Spleen (tissue), 11 donors: ENCODE data around the gene RALBP1. TPM values are rescaled to one million over a fixed set of nuclear protein-coding genes. Genes with fewer than 3 reads are reported as not detected.

Experiments used
- DNase-seq: peaks from one replicate; pipeline ENCODE4 v3.0.0-alpha.2; 2020
- H3K27ac ChIP-seq, 8 donors: fragments of 200-600 bp; sonication (generic) in 7 of 8; 1 replicate in 4 of 8; 2 replicates in 4 of 8; pipeline versions ENCODE4 v1.5.0 to v1.8.0; 2016 to 2021; ENCODE audit warnings: inconsistent platforms in 4 of 8, mild to moderate bottlenecking in 4 of 8, moderate library complexity in 1 of 8
- H3K27me3 ChIP-seq, 7 donors: fragments of 200-600 bp; sonication (generic) in 6 of 7; replicated peaks in 1 of 7; 1 replicate in 4 of 7; 2 replicates in 3 of 7; pipeline versions ENCODE4 v1.5.0 to v1.8.0; 2016 to 2021; ENCODE audit warnings: inconsistent platforms in 3 of 7, mild to moderate bottlenecking in 1 of 7
- H3K36me3 ChIP-seq, 6 donors: fragments of 200-600 bp; sonication (generic) in 5 of 6; 1 replicate in 4 of 6; 2 replicates in 2 of 6; pipeline versions ENCODE4 v1.5.0 to v1.8.0; 2016 to 2021; ENCODE audit warnings: inconsistent platforms in 2 of 6
- H3K4me1 ChIP-seq, 6 donors: fragments of 200-600 bp; sonication (generic) in 5 of 6; 1 replicate in 3 of 6; 2 replicates in 3 of 6; pipeline versions ENCODE4 v1.5.0 to v1.8.0; 2016 to 2021; ENCODE audit warnings: inconsistent platforms in 3 of 6
- H3K4me3 ChIP-seq, 8 donors: fragments of 200-600 bp; sonication (generic) in 7 of 8; 1 replicate in 4 of 8; 2 replicates in 4 of 8; pipeline versions ENCODE4 v1.5.0 to v1.8.0; 2016 to 2021; ENCODE audit warnings: inconsistent platforms in 4 of 8, mild to moderate bottlenecking in 4 of 8, moderate library complexity in 2 of 8
- H3K9me3 ChIP-seq, 8 donors: fragments of 200-600 bp; sonication (generic) in 7 of 8; 1 replicate in 4 of 8; 2 replicates in 4 of 8; pipeline versions ENCODE4 v1.5.0 to v1.8.0; 2016 to 2021; ENCODE audit warnings: inconsistent platforms in 4 of 8
- POLR2A ChIP-seq, 3 donors: fragments of 450-650 bp; IDR thresholded peaks; one replicate each; pipeline ENCODE4 v1.5.1; 2017; ENCODE audit warnings: antibody characterized with exemption in 3 of 3, mild to moderate bottlenecking in 1 of 3
- POLR2AphosphoS5 ChIP-seq, 3 donors: sonication (generic); formaldehyde crosslinking; IDR thresholded peaks; one replicate each; pipeline ENCODE4 v1.5.1; 2017; ENCODE audit warnings: antibody characterized with exemption in 3 of 3
- WGBS, 5 donors: extraction: QIAGEN DNeasy Blood & Tissue Kit in 3 of 5; methylation state at CpG; one replicate each; pipeline versions ENCODE4 v1.1.5 to v1.1.7; 2013 to 2018; 5-methylcytosine and 5-hydroxymethylcytosine counted together
- intact Hi-C: fragments of 100-400 bp; cut with DNase I; formaldehyde crosslinking; loops from one replicate; pipeline ENCODE4 v1.15.0; 2023; ENCODE audit warnings: low total_unique reads
- polyA plus RNA-seq, 3 donors: library from polyadenylated mRNA; stranded (reverse); fragments of 200-250 nt; gene quantifications; one replicate each; pipeline ENCODE4 v1.2.1, GENCODE V29; 2013
- total RNA-seq, 7 donors: library from RNA; depleted of rRNA in 3 of 7; stranded (reverse); fragments of >200 nt in 3 of 7; fragmentation: NEBNext Ultra II Directional in 4 of 7; extraction: Animal tissue kit (Norgen Biotek cat#: 25700) in 4 of 7; gene quantifications; one replicate each; pipeline versions ENCODE4 v1.1.0 to v1.2.1, GENCODE V29; 2016 to 2021
- TF ChIP-seq, protein P1 (sequence below), 11 experiments: fragments of 200-600 bp in 7 of 11; fragments of 450-650 bp in 4 of 11; sonication (generic) in 4 of 11; IDR thresholded peaks in 8 of 11; conservative IDR thresholded peaks in 3 of 11; 1 replicate in 7 of 11; 2 replicates in 4 of 11; pipeline versions ENCODE4 v1.4.0 to v1.8.0; 2016 to 2021; ENCODE audit warnings: antibody characterized with exemption in 11 of 11, inconsistent platforms in 4 of 11, mild to moderate bottlenecking in 1 of 11
- donor health status: healthy with polysubstance abuse.
- donor health status: DM: no; HTN: no; CAD: no; lungs with moderate emphysema.
- donor health status: DM: no; HTN: no; CAD: no.
- donor health status: Bipolar disorder and iron deficiency.
- donor health status: healthy.
- donor health status: DM: no; HTN: no; CAD: no.
- donor health status: DM: yes; HTN: yes; CAD: no.

RALBP1 gene
- total and polyA plus RNA-seq, 10 donors, result 13.6 to 76.4 (median 50.0) TPM

DNA sequence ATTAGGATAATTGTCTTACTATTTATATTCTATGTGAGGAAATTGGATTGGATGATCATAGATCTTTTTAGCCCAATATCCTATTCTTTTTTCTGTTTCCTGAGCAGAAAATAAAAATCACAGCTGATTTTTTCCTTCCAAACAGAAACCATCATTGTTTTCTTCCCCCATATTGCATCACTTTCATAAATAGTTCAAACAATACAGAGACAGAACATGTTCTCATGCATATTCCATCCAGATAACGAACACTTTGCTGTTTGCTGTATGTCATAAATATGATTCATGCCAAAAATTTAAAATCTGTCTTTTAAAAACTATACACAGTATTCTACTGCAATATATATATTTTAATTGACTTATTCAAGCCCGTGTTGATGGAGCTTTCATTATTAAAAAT lies 22.0 kb upstream of the RALBP1 start:
- intact Hi-C loops, result no loop called here
- DNase-seq, result no peak
- H3K4me1 ChIP-seq, result no peaks in the 10 kb centered on the region
- no peak overlapping the region for H3K27ac ChIP-seq
- no peaks in the 10 kb centered on the region for H3K36me3 ChIP-seq
- H3K4me3 ChIP-seq, result no peak overlapping the region
- peaks cover 0 to 9% (median 0%) of the 10 kb centered on the region in 7 donors for H3K27me3 ChIP-seq
- WGBS, 5 donors, result 80 to 93% (median 85%) methylated on average over 2 of the region's 2 CpGs
- no peak for TF ChIP-seq POLR2A (IDR thresholded peaks at IDR 0.05)
- TF ChIP-seq, protein P1, sequence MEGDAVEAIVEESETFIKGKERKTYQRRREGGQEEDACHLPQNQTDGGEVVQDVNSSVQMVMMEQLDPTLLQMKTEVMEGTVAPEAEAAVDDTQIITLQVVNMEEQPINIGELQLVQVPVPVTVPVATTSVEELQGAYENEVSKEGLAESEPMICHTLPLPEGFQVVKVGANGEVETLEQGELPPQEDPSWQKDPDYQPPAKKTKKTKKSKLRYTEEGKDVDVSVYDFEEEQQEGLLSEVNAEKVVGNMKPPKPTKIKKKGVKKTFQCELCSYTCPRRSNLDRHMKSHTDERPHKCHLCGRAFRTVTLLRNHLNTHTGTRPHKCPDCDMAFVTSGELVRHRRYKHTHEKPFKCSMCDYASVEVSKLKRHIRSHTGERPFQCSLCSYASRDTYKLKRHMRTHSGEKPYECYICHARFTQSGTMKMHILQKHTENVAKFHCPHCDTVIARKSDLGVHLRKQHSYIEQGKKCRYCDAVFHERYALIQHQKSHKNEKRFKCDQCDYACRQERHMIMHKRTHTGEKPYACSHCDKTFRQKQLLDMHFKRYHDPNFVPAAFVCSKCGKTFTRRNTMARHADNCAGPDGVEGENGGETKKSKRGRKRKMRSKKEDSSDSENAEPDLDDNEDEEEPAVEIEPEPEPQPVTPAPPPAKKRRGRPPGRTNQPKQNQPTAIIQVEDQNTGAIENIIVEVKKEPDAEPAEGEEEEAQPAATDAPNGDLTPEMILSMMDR (IDR thresholded peaks at IDR 0.05 in 8 of 11, conservative IDR thresholded peaks at IDR 0.05 in 3 of 11), result no peak
- H3K9me3 ChIP-seq, result peaks cover 3 to 32% (median 25%) of the 10 kb centered on the region in 8 donors

DNA sequence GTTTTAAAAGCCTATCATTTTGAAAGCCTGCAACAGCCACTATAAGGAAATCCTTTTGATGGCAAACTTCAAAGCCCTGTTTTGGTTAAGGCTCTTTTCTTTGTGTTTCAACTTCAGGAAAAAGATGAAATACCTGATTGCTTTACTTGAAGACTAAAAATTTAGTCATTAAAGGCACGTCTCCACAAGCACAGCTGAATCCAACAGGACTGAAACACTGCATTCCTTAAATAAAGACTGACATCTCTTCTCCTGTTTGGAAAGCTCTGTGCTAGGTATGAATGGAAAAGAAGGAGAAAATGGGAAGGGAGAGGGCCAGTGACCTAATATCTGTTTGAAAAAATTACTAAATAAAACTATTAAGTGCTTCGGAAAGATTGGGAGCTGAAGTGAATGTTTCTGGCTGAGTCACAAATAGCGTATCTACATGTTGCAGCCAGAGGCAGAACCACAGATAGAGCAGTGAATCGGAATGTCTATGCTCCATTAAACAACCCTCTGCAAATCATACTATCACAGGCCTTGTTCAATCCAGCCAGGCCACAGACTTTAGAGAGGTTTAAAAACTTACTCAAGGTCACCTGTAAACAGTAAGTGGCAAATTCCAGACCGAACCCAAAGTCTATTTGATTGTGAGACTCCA lies 21.1 kb upstream of the RALBP1 start:
- Histone ChIP-seq H3K36me3 (no peaks in the 10 kb centered on the region), H3K9me3 (peaks cover 3 to 32% (median 25%) of the 10 kb centered on the region in 8 donors), H3K27me3 (peaks cover 0 to 5% (median 0%) of the 10 kb centered on the region in 7 donors), H3K4me1 (no peaks in the 10 kb centered on the region), H3K27ac (no peak overlapping the region), H3K4me3 (no peak overlapping the region)
- intact Hi-C loops, result no loop called here
- no peak for DNase-seq
- TF ChIP-seq, protein P1 (IDR thresholded peaks at IDR 0.05 in 8 of 11, conservative IDR thresholded peaks at IDR 0.05 in 3 of 11), result no peak
- TF ChIP-seq POLR2A (IDR thresholded peaks at IDR 0.05), result no peak
- TF ChIP-seq POLR2AphosphoS5 (IDR thresholded peaks at IDR 0.05), result no peak
- WGBS, 5 donors, result 62 to 88% (median 76%) methylated on average over 5 of the region's 5 CpGs

DNA sequence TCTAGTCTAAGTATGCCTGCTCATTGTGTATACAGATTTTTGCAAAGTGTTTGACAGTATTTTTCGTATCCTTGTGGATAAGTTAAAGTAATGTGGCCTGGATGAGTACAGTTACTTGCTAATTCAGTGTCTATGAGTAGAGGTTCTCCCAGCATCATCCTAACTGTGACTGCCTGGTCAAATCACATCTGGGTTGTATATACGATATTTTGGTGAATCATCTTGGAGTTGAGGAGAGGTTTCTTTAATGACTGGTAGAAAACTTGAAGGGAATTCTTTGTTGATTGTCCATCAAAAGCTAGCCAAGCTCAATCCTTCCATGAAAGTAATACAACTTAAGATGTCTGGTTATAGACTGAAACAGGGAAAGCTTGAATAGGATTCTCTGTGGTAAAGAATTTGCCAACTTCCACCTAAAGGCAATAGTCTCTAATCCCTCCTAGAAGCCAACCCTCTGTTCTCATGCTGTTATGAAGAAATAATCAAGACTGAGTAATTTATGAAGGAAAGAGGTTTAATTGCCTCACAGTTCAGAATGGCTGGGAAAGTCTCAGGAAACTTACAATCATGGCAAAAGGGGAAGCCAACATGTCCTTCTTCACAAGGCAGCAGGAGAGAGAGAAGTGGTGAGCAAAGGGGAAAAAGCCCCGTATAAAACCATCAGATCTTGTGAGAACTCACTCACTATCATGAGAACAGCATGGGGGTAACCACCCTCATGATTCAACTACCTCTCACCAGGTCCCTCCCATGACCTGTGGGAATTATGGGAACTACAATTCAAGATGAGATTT lies 19.4 kb upstream of the RALBP1 start:
- H3K9me3 ChIP-seq, result peaks cover 3 to 32% (median 25%) of the 10 kb centered on the region in 8 donors
- 76 to 97% (median 85%) methylated on average over 3 of the region's 3 CpGs for WGBS, 5 donors
- no peaks in the 10 kb centered on the region for H3K4me1 ChIP-seq
- no peak overlapping the region for H3K4me3 ChIP-seq
- TF ChIP-seq POLR2A (IDR thresholded peaks at IDR 0.05), result no peak
- TF ChIP-seq, protein P1 (IDR thresholded peaks at IDR 0.05 in 8 of 11, conservative IDR thresholded peaks at IDR 0.05 in 3 of 11), result no peak
- no peak for TF ChIP-seq POLR2AphosphoS5 (IDR thresholded peaks at IDR 0.05)
- DNase-seq, result no peak
- no peaks in the 10 kb centered on the region for H3K36me3 ChIP-seq
- H3K27me3 ChIP-seq, result peaks cover 0 to 2% (median 0%) of the 10 kb centered on the region in 7 donors
- intact Hi-C loops, result no loop called here
- H3K27ac ChIP-seq, result no peak overlapping the region

DNA sequence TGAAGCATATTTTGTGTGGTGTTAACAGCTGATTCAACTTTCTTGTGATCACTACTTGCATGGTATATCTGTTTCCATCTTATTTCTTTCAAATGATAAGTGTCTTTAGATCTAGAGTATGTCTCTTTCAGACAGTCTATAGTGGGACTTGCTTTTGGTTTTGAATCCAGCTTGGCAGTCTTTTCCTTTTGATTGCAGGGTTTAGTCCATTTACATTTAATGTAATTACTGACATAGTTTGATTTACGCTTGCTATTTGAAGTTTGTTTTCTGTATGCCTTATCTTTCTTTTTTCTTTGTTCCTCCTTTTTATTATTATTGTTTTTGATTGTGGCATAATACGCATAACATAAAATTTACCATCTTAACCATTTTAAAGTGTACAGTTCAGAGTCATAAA lies 9.2 kb upstream of the RALBP1 start:
- no peak overlapping the region for H3K27ac ChIP-seq
- no peaks in the 10 kb centered on the region for H3K4me1 ChIP-seq
- H3K27me3 ChIP-seq, result no peaks in the 10 kb centered on the region
- no peaks in the 10 kb centered on the region for H3K36me3 ChIP-seq
- peaks cover 0 to 41% (median 30%) of the 10 kb centered on the region in 8 donors for H3K9me3 ChIP-seq
- intact Hi-C loops, result no loop called here
- WGBS, 5 donors, result 67 to 95% (median 74%) methylated on average over 2 of the region's 2 CpGs
- no peak for DNase-seq
- H3K4me3 ChIP-seq, result no peak overlapping the region
- TF ChIP-seq, protein P1 (IDR thresholded peaks at IDR 0.05 in 8 of 11, conservative IDR thresholded peaks at IDR 0.05 in 3 of 11), result no peak
- no peak for TF ChIP-seq POLR2A (IDR thresholded peaks at IDR 0.05)
- no peak for TF ChIP-seq POLR2AphosphoS5 (IDR thresholded peaks at IDR 0.05)
